Gastroesophageal sphincter (tissue), 4 donors: Measurements from ENCODE around the gene RNF4. TPM values are rescaled to one million over a fixed set of nuclear protein-coding genes. Genes with fewer than 3 reads are reported as not detected.
"Not testable (repeated sequence)": the region's sequence is repeated elsewhere in the genome, so short reads cannot be mapped to it uniquely, and the experiment has no call there.

Experiments used
- ATAC-seq: fragments of 150-250 bp; one replicate; pipeline ENCODE4 v1.9.1; 2016; ENCODE audit warnings: mild to moderate bottlenecking, moderate library complexity
- H3K27ac ChIP-seq, 4 donors: fragments of 200-600 bp; sonication (generic) in 3 of 4; 1 replicate in 3 of 4; 2 replicates in 1 of 4; pipeline ENCODE4 v1.5.1; 2016 to 2019
- H3K27me3 ChIP-seq: fragments of 200-600 bp; sonication (generic); one replicate; pipeline ENCODE4 v1.5.1; 2019
- H3K36me3 ChIP-seq, 2 donors: fragments of 200-600 bp; sonication (generic); one replicate each; pipeline ENCODE4 v1.5.1; 2019; ENCODE audit warnings: control low read depth in 1 of 2
- H3K4me1 ChIP-seq, 3 donors: fragments of 200-600 bp; sonication (generic); 1 replicate in 2 of 3; 2 replicates in 1 of 3; pipeline ENCODE4 v1.5.1; 2016 to 2019; ENCODE audit warnings: control low read depth in 2 of 3
- H3K4me3 ChIP-seq, 2 donors: fragments of 200-600 bp; sonication (generic); one replicate each; pipeline ENCODE4 v1.5.1; 2019; ENCODE audit warnings: mild to moderate bottlenecking in 1 of 2, moderate library complexity in 1 of 2
- H3K9me3 ChIP-seq, 3 donors: fragments of 200-600 bp; sonication (generic); one replicate each; pipeline ENCODE4 v1.5.1; 2017 to 2019; ENCODE audit warnings: control low read depth in 2 of 3
- EP300 ChIP-seq: sonication (generic); formaldehyde crosslinking; IDR thresholded peaks from one replicate; pipeline ENCODE4 v1.6.1; 2017; ENCODE audit warnings: antibody characterized with exemption, mild to moderate bottlenecking
- POLR2A ChIP-seq, 2 donors: fragments of 450-650 bp; IDR thresholded peaks; one replicate each; pipeline ENCODE4 v1.6.1; 2017; ENCODE audit warnings: antibody characterized with exemption in 2 of 2, mild to moderate bottlenecking in 2 of 2, moderate library complexity in 1 of 2
- POLR2AphosphoS5 ChIP-seq: sonication (generic); formaldehyde crosslinking; IDR thresholded peaks from one replicate; pipeline ENCODE4 v1.6.1; 2017; ENCODE audit warnings: antibody characterized with exemption
- WGBS, 2 donors: methylation state at CpG; one replicate each; pipeline ENCODE4 v1.1.5; 2018; ENCODE audit warnings: low coverage in 1 of 2; 5-methylcytosine and 5-hydroxymethylcytosine counted together
- total RNA-seq, 4 donors: library from RNA; depleted of rRNA; stranded (reverse); fragments of >200 nt; gene quantifications; one replicate each; pipeline ENCODE4 v1.1.0, GENCODE V29; 2016
- TF ChIP-seq, protein P1 (sequence below), 4 experiments: fragments of 200-600 bp in 2 of 4; fragments of 450-650 bp in 2 of 4; sonication (generic) in 1 of 4; IDR thresholded peaks; one replicate each; pipeline ENCODE4 v1.5.1; 2017 to 2019; ENCODE audit warnings: antibody characterized with exemption in 4 of 4, mild to moderate bottlenecking in 2 of 4, moderate library complexity in 2 of 4

The RNF4 gene
- total RNA-seq, 4 donors from 2014 or later, result 30.2 to 64.3 (median 43.1) TPM

DNA sequence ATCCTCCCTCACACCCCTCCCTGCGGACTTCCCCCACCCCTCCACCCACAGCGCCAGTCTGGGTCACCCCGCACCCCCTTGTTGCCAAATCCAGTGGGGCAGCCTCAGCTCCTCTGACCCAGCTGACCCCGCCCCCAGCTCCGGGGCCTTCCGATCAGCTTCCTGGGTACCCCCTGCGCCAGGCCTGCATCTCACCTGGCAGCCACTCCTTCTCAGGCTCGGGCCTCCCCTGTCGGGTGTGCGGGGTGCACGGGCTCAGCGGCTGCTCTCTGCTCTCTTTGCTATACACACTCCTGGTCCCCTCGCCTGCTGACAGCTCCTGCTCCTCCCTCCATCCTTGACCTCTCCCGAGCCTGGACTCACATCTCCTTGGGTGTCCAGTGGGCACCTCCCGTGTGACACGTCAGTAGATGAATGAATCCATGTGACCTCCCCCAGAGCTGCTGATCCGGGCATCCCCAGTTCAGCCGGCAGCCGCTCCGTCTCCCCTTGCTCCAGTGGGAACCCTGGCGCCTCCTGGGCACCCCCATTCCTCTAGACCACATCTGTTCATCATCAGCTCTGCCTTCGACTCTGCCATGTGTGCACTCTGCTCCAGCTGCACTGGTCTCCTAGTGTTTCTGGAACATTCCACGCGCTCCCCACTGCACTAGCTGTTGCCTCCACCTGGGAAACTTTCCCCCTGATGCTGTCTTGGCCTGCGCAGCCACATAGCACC, 40.3 kb upstream of the RNF4 start:
- H3K36me3 ChIP-seq, result no peaks in the 10 kb centered on the region
- no peak overlapping the region for H3K4me3 ChIP-seq
- no peaks in the 10 kb centered on the region for H3K4me1 ChIP-seq
- H3K27ac ChIP-seq, result no peak overlapping the region
- H3K27me3 ChIP-seq, result peaks cover 56% of the 10 kb centered on the region
- 73 to 81% methylated on average over 6 to 10 of the region's 25 CpGs for WGBS, 2 donors
- no peak for ATAC-seq
- TF ChIP-seq, protein P1, sequence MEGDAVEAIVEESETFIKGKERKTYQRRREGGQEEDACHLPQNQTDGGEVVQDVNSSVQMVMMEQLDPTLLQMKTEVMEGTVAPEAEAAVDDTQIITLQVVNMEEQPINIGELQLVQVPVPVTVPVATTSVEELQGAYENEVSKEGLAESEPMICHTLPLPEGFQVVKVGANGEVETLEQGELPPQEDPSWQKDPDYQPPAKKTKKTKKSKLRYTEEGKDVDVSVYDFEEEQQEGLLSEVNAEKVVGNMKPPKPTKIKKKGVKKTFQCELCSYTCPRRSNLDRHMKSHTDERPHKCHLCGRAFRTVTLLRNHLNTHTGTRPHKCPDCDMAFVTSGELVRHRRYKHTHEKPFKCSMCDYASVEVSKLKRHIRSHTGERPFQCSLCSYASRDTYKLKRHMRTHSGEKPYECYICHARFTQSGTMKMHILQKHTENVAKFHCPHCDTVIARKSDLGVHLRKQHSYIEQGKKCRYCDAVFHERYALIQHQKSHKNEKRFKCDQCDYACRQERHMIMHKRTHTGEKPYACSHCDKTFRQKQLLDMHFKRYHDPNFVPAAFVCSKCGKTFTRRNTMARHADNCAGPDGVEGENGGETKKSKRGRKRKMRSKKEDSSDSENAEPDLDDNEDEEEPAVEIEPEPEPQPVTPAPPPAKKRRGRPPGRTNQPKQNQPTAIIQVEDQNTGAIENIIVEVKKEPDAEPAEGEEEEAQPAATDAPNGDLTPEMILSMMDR (IDR thresholded peaks at IDR 0.05), result no peak
- TF ChIP-seq POLR2AphosphoS5 (no peak), POLR2A (IDR thresholded peaks at IDR 0.05) (no peak), EP300 (no peak)
- no peaks in the 10 kb centered on the region for H3K9me3 ChIP-seq

DNA sequence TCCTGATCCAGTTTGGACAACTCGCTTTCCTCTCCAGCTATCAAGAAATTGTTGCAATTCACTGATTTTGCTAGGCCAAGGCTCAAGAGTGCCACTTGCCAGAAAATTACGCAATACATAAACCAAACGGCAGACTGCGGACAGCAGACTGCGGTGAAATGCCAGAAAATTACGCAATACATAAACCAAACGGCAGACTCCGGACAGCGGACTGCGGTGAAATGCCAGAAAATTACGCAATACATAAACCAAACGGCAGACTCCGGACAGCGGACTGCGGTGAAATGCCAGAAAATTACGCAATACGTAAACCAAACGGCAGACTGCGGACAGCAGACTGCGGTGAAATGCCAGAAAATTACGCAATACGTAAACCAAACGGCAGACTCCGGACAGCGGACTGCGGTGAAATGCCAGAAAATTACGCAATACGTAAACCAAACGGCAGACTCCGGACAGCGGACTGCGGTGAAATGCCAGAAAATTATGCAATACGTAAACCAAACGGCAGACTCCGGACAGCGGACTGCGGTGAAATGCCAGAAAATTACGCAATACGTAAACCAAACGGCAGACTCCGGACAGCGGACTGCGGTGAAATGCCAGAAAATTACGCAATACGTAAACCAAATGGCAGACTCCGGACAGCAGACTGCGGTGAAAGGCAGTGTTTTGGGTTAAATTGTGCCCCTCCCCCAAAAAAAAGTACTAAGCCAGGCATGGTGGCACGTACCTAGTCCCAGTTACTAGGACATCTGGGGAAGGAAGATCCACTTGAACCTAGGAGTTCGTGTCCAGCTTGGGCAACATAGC, 38.8 kb upstream of the RNF4 start:
- not testable (repeated sequence) for H3K4me3 ChIP-seq, H3K4me1 ChIP-seq, H3K36me3 ChIP-seq, H3K27ac ChIP-seq, H3K9me3 ChIP-seq, ATAC-seq
- 77 to 84% methylated on average over 5 to 23 of the region's 49 CpGs for WGBS, 2 donors
- H3K27me3 ChIP-seq, result peaks cover 44% of the 10 kb centered on the region

DNA sequence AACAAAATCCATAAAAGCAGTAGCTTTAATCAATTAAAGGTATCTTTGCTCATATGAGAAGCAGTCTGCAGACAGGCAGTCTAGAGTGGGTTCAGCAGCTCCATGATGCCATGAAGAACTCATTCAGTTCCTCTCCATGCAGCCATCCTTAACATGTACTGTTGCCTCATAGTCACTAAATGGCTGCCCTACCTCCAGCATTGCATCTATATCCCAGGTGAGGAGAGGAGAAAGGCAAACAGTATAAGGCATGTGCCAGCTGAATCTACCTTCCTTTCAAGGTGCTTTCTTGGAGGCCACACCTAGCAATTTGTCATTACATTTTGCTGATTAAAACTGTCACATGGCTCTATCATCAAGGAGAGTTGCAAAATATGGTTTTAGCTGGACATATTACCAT, 36.9 kb upstream of the RNF4 start:
- no peak overlapping the region for H3K27ac ChIP-seq
- H3K27me3 ChIP-seq, result peaks cover 26% of the 10 kb centered on the region
- no peak for ATAC-seq
- H3K9me3 ChIP-seq, result no peaks in the 10 kb centered on the region
- H3K4me3 ChIP-seq, result no peak overlapping the region
- H3K36me3 ChIP-seq, result no peaks in the 10 kb centered on the region
- H3K4me1 ChIP-seq, result no peaks in the 10 kb centered on the region
- TF ChIP-seq POLR2A (IDR thresholded peaks at IDR 0.05) (no peak), POLR2AphosphoS5 (no peak), EP300 (no peak)
- TF ChIP-seq, protein P1 (IDR thresholded peaks at IDR 0.05), result no peak

DNA sequence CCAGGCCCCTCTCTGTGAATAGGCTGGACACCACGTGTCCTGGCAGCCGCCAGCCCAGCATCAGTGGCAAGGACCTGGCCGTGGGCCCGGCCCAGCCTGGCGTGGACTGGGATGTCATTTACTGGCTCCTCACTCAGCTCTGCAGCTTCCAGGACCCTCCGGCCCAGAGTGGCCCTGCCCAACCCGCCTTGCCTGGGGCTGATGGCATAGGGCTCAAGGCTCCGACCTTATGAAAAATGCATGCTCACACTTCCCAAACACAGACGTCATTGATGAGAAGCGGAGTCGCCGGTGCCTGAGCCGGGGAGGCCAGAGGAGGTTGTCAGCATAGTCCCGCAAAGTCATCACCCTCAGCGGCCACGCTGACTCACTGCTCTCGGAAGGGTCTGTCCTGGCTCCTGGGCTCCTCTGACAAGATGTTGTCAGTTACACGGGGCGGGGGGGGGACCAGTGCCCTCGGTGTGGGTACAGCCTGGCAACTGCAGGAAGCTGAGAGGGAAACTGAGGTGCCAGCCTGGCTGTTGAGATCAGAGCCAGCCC, 35.8 kb upstream of the RNF4 start:
- H3K9me3 ChIP-seq, result no peaks in the 10 kb centered on the region
- ATAC-seq, result no peak
- peaks cover 18% of the 10 kb centered on the region for H3K27me3 ChIP-seq
- no peak overlapping the region for H3K4me3 ChIP-seq
- no peak overlapping the region for H3K27ac ChIP-seq
- H3K4me1 ChIP-seq, result no peaks in the 10 kb centered on the region
- H3K36me3 ChIP-seq, result no peaks in the 10 kb centered on the region
- TF ChIP-seq POLR2A (IDR thresholded peaks at IDR 0.05), result no peak
- no peak for TF ChIP-seq EP300
- no peak for TF ChIP-seq POLR2AphosphoS5
- TF ChIP-seq, protein P1 (IDR thresholded peaks at IDR 0.05), result no peak
- WGBS, 2 donors, result 60% methylated on average over 1 of the region's 20 CpGs; no CpG with 5 or more reads in 1 of the 2 donors

DNA sequence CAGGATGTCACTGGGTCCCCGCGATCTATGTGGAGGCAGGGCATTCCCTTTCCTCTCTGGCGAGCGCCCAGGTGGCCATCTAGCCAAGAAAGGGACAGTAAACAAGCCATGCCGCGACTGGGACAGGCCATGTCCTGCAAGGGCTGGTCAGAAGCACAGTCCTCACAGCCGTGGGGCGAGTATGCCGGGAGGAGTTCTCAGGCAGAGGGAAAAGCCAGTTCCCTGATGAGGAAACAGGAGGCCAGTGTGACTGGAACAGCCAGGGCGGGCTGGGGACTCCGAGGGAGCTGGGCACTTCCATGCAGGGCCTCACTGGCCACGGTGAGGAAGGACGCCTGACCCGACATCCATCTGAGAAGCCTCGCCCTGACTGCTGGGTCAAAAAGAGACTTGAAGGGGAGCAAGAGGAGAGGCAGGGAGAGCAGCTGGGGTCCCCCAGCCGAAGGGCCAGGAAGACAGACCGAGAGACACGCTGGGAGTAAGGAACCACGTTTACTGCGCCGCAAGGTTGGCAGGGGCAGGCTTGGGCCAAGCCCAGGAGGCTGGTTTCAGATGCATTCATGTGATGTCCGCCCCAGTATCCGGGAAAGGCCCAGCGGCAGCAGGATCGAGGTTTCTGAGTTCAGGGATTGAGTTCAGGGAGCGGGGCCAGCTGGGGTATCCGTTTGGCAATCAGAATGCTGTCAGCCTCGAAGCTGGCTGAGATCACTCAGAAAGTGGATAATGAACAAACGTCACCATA, 35.1 kb upstream of the RNF4 start:
- Histone ChIP-seq H3K4me1 (no peaks in the 10 kb centered on the region), H3K36me3 (no peaks in the 10 kb centered on the region), H3K27me3 (peaks cover 14% of the 10 kb centered on the region), H3K4me3 (no peak overlapping the region), H3K9me3 (no peaks in the 10 kb centered on the region), H3K27ac (no peak overlapping the region)
- no peak for TF ChIP-seq POLR2A (IDR thresholded peaks at IDR 0.05)
- TF ChIP-seq, protein P1 (IDR thresholded peaks at IDR 0.05), result no peak
- TF ChIP-seq EP300, result no peak
- no peak for TF ChIP-seq POLR2AphosphoS5
- no peak for ATAC-seq
- WGBS, 2 donors, result 69% methylated on average over 11 of the region's 29 CpGs; no CpG with 5 or more reads in 1 of the 2 donors
